Left colon (tissue), 2 donors: ENCODE results near the gene BAK1. TPM values are rescaled to one million over a fixed set of nuclear protein-coding genes. Genes with fewer than 3 reads are reported as not detected.
"Not testable (repeated sequence)": the region's sequence is repeated elsewhere in the genome, so short reads cannot be mapped to it uniquely, and the experiment has no call there.

Experiments
- ATAC-seq: fragments of 200-7000 bp; cut with Tn5 transposase; one replicate; pipeline ENCODE4 v1.9.1; 2020; ENCODE audit warnings: mild to moderate bottlenecking, moderate library complexity
- DNase-seq, 2 donors: peaks; one replicate each; pipeline ENCODE4 v3.0.0-alpha.2; 2020
- intact Hi-C, 2 donors: fragments of 100-400 bp; cut with DNase I in 1 of 2; cut with micrococcal nuclease in 1 of 2; formaldehyde crosslinking; loops; one replicate each; pipeline versions ENCODE4 v1.11.2 to v1.14.0; 2022; cut with DNase I, micrococcal nuclease
- total RNA-seq, 2 donors: library from RNA; stranded (reverse); fragmentation: NEBNext Ultra II Directional; extraction: Animal tissue kit (Norgen Biotek cat#: 25700); gene quantifications; one replicate each; pipeline ENCODE4 v1.2.1, GENCODE V29; 2021
- donor health status: DM: no; HTN: no; CAD: no.
- donor health status: DM: yes; HTN: yes; CAD: no.

Gene BAK1
- total RNA-seq, 2 donors from 2014 or later = 85.6 to 93.5 TPM

DNA sequence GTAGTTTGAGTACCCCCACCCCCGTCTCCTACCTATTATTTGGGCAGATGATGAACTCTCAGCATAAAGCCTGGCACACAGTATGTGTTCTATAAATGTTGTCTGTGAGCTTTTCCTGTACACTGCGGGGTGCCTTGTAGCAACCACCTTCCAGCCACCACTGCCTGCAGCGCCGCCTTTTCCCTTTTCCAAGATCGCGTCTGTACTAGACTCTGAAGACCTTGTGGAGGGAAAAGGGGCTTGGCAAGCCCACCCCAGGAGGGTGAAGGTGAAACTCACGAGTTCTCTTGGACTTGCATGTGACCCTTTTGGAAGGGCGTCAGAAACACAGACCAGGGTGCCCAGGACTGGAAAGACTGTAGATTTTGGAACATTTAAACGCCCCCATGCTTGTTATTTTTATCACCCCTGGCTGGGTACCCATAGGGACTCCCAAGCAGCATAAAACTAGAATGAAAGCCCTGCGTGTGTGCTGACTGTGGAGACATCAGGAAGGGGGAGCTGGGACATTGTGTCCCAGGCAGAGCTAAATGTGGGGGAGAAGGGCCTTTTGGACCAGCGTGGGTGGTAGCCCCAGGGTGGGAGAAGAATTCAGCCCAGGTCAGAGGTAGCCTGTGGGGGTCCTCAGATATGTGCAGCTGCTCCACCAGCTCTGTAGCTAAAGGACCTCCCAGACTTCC lies 8.3 kb downstream of the BAK1 start:
- DNase-seq (no peak), ATAC-seq (peak; percentile 11)
- intact Hi-C loops = no loop called here

- ATAC-seq = peak; percentile 89
- intact Hi-C loops = no loop called here
- peak; percentile 87 to 90 for DNase-seq
These were observed 9.1 kb downstream of the BAK1 start for GRCh38 chr6:33570806-33571636.

GRCh38 chr6:33568826-33569570 lies 11.1 kb downstream of the BAK1 start:
- ATAC-seq = no peak
- intact Hi-C loops = no loop called here
- DNase-seq = no peak

GRCh38 chr6:33567836-33568235 lies 12.2 kb downstream of the BAK1 start:
- intact Hi-C loops = no loop called here
- no peak for DNase-seq
- no peak for ATAC-seq

DNA sequence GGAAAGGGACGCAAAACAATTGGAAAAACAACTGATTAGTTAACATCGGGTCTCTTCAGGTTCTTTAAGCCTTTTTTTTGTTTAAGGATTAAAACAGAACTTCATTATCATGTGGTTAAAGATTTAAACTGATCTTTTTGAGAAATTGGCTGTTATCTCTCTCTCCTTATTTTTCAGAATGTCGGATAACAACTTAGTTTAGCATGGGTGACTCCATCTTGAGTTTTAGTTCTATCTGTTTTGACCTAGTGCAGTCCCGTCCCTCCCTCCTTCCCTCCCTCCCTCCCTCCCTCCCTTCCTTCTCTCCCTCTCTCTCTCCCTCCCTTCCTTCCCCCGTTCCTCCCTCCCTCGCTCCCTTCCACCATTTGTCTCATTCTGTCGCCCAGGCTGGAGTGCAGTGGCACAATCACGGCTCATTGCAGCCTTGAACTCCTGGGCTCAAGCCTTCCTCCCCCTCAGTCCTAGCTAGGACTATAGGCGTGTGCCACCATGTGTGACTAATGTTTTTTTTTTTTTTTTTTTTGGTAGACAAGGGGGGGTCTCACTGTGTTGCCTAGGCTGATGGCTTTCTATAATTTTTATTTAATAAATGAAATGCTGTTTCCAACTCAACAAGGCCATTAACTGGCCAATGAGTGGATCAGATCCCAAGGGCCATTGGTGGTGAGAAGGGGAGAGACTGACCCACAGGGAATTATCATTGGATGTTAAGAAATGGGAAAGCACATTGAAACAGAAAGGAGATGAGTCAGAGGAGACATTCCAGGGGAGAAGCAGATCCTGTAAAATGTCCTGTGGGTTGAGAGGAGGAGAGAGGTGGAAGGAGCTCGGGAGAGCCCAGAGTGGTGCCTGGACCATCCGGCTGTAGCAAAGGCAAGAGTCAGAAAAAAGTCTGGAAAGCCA lies 13.6 kb downstream of the BAK1 start:
- intact Hi-C loops = no loop called here
- no peak for DNase-seq
- ATAC-seq = no peak

- DNase-seq = no peak
- no peak for ATAC-seq
- intact Hi-C loops = no loop called here
These were observed 21.3 kb downstream of the BAK1 start for GRCh38 chr6:33558801-33559200.

DNA sequence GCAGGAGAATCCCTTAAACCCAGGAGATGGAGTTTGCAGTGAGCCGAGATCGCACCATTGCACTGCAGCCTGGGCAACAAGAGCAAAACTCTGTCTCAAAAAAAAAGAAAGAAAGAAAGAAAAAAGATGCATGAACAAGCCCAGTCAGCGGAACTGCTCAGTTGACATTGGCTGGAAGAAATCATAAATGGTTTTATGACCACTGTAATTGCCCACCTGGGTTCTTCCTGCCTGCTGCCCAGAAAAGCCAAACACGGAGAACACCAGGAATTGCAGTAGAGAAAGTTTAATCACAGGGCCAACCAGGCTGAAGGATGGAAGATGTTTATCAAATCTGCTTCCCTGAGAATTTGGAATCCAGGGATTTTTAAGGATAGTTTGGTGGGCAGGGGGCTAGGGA lies 22.7 kb downstream of the BAK1 start:
- no peak for DNase-seq
- peak; percentile 73 for ATAC-seq
- intact Hi-C loops = no loop called here

GRCh38 chr6:33552883-33553282 lies 27.2 kb downstream of the BAK1 start:
- DNase-seq, ATAC-seq, intact Hi-C loops: not testable (repeated sequence)

DNA sequence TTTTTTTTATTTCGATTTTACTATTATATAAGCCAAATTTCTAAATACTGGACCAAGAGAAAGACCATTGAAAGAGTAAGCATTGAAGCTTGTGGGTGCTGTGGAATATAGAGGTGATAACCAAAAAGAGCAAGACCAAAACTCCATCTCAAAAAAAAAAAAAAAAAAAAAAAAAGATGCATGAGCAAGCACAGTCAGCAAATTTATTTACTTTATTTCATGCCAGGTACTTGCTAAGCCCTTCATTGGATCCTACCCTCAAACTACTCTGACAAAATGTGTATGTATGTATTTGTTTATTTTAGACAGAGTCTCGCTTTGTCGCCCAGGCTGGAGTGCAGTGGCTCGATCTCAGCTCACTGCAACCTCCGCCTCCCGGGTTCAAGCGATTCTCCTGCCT lies 27.8 kb downstream of the BAK1 start:
- ATAC-seq (no peak), DNase-seq (no peak)
- intact Hi-C loops = no loop called here

DNA sequence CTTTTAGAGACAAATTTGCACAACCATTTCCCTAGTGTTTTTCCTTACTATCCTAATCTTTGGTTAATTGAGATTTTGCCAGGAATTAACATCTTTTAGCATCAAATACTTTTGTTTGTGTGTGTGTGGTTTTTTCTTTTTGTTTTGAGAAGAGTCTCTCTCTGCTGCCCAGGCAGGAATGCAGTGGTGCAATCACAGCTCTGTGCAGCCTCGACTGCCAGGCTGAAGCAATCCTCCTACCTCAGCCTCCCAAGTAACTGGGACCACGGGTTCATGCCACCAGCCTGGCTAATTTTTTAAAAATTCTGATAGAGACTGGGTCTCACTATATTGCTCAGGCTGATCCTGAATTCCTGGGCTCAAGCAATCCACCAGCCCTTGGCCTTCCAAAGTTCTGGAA lies 28.5 kb downstream of the BAK1 start:
- DNase-seq = no peak
- intact Hi-C loops = no loop called here
- no peak for ATAC-seq

DNA sequence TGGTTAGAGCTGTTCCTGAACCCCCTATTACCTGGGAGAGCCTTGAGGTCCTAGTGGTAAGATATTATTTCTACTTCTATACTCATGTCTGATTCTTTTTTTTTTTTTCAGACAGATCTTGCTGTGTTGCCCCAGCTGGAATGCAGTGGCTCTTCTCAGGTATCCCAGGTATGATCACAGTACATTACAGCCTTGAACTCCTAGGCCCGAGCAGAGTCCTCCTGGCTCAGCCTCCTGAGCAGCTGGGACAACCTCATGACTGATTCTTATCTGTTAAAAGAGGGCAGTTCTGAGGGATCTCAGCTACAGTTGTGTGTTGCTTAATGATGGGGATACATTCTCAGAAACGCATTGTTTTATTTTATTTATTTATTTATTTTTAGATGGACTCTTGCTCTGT lies 30.2 kb downstream of the BAK1 start:
- ATAC-seq = no peak
- DNase-seq = no peak
- intact Hi-C loops = no loop called here

GRCh38 chr6:33549196-33549595 lies 30.9 kb downstream of the BAK1 start:
- ATAC-seq = no peak
- no peak for DNase-seq
- intact Hi-C loops = no loop called here

- DNase-seq = no peak
- intact Hi-C loops = no loop called here
- no peak for ATAC-seq
These were observed 32.6 kb downstream of the BAK1 start for GRCh38 chr6:33547499-33547898.

GRCh38 chr6:33546766-33547165 lies 33.3 kb downstream of the BAK1 start:
- no peak for DNase-seq
- intact Hi-C loops = no loop called here
- ATAC-seq = no peak

DNA sequence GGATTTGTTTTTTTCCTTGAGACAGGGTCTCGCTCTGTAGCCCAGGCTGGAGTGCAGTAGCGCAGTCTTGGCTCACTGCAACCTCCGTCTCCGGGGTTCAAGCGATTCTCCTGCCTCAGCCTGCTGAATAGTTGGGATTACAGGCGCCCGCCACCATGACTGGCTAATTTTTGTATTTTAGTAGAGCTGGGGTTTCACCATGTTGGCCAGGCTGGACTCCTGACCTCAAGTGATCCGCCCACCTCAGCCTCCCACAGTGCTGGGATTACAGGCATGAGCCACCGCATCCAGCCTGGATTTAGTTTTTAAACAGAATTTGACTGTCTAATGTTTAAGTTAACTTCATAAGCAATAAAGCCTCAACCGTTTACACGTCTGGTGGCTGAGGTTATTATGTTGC lies 34.8 kb downstream of the BAK1 start:
- intact Hi-C loops, DNase-seq, ATAC-seq: not testable (repeated sequence)

- no peak for ATAC-seq
- intact Hi-C loops = no loop called here
- DNase-seq = no peak
These were observed 37.0 kb downstream of the BAK1 start for GRCh38 chr6:33543116-33543515.

DNA sequence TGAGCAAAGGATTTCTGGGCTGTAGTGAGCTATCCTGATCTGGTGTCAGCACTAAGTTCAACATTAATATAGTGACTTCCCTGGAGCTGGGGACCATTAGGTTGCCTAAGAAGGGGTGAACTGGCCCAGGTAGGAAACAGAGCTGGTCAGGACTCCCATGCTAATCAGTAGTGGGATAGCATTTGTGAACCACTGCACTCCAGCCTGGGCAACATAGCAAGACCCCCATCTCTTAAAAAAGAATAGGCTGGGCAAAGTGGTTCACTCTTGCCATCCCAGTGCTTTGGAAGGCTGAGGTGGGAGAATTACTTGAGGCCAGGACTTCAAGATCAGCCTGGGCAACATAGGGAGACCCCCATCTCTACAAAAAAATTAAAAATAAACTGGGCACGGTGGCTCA lies 39.3 kb downstream of the BAK1 start:
- intact Hi-C loops = no loop called here
- ATAC-seq (no peak), DNase-seq (no peak)

GRCh38 chr6:33534702-33535101 lies 45.4 kb downstream of the BAK1 start:
- intact Hi-C loops = no loop called here
- no peak for DNase-seq
- no peak for ATAC-seq
